Measurements from ENCODE around the gene BCKDK. TPM values are rescaled to one million over a fixed set of nuclear protein-coding genes. Genes with fewer than 3 reads are reported as not detected.
A peak's percentile ranks its signal among the peaks of the same experiment; 100 is the strongest.

BCKDK gene
- total and polyA plus RNA-seq, 2 of the 13 experiments (the other 11 are each of a cell fraction or from before 2014, with no cell fraction given): 24.9 to 42.6 TPM

DNA sequence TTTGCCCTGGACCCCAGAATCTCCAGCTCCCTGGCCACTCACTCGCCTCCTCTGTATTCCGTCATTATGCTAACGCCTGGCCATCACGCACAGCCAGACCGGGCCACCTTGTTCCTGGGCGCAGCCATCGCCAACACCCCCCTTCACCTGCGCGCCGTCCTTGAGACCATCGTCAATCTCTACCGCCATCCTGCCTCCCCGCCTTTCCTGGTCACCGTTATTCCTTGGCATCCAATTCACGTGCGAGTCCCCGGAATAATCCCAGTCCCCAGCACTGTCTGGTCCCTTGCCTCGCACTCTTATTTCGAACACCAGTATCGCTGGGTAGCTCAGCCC is 14.1 kb upstream of the BCKDK start:
- ATAC-seq (peak; percentile 33), FAIRE-seq (no peak), DNase-seq (ENCODE audit: low spot score) (no peak)
- H3K4me1 ChIP-seq (ENCODE audit: insufficient read depth, low read length): peaks cover 27% of the 10 kb centered on the region
- H3K36me3 ChIP-seq (replicated peaks in 1 of 2; ENCODE audit: control insufficient read depth in 1 of 2, insufficient read depth in 2 of 2, low read length in 2 of 2): peaks cover 10 to 31% of the 10 kb centered on the region in 2 experiments
- H4K20me1 ChIP-seq (ENCODE audit: insufficient read depth, low read length): peaks cover 12% of the 10 kb centered on the region
- in situ Hi-C loops (cut with HindIII; ENCODE audit: extremely low pct_ligation_motif_present, low pct_unique_long_range_greater_than_20kb) (no loop called here), intact Hi-C loops (cut with micrococcal nuclease; ENCODE audit: unreplicated experiment) (loop anchor here (1.0 to 10.0 kb wide), 5 partner anchors 20 to 349 kb away; partner anchors contain the start of genes SETD1A, STX4, ZNF646 and ZNF668)
- 2% methylated on average over 20 of the region's 20 CpGs for WGBS (ENCODE audit: low lambda C conversion rate)
- peak overlapping the region; percentile 84 for H3K27ac ChIP-seq (ENCODE audit: extremely low read length, insufficient read depth, low read length)
- H3K79me2 ChIP-seq (ENCODE audit: insufficient read depth, low read length): peaks cover 33% of the 10 kb centered on the region
- CTCF ChIA-PET (ENCODE audit: low intra/inter-chr PET ratio, low total read pairs): interaction anchor here (2.9 kb wide), 1 partner anchor 109 kb away, joined by 25 read pairs; the partner anchor contains the start of gene HSD3B7
- no peak overlapping the region for H2AFZ ChIP-seq (ENCODE audit: low read length)
- no peaks in the 10 kb centered on the region for H3K9me3 ChIP-seq (ENCODE audit: low read length)
- peak overlapping the region; percentile 94 for H3K9ac ChIP-seq (ENCODE audit: insufficient read depth, low read depth, low read length)
- H3K4me2 ChIP-seq (ENCODE audit: low read depth, low read length): peak overlapping the region; percentile 99
- POLR2A ChIA-PET: interaction anchor here (0.7 to 5.0 kb wide), 13 partner anchors 18 to 139 kb away, joined by 3 to 49 read pairs (median 8); partner anchors contain the start of genes FUS, HSD3B7, KAT8 and ZNF646
- peak overlapping the region; percentile 80 to 100 (median 82) for H3K4me3 ChIP-seq (replicated peaks in 1 of 3; ENCODE audit: insufficient read depth in 1 of 3, low read depth in 2 of 3, low read length in 3 of 3)
- no peaks in the 10 kb centered on the region; a peak in 1 of 5 replicates for H3K27me3 ChIP-seq (ENCODE audit: control insufficient read depth in 1 of 2, insufficient read depth in 2 of 2, low read length in 2 of 2)
- TSS peak; percentile 80 for BruUV-seq (replicated peaks)
- no peak for TF ChIP-seq GTF3A (CRISPR knock-in tag; conservative IDR thresholded peaks at IDR 0.05)
- TF ChIP-seq SOX5 (CRISPR knock-in tag; IDR thresholded peaks at IDR 0.05; ENCODE audit: borderline replicate concordance): no peak
- TF ChIP-seq KLF9 (CRISPR knock-in tag; IDR thresholded peaks at IDR 0.05; ENCODE audit: low read depth): no peak
- no peak for TF ChIP-seq ZNF136 (CRISPR knock-in tag; IDR thresholded peaks at IDR 0.05; ENCODE audit: low read depth)
- TF ChIP-seq, protein P1, sequence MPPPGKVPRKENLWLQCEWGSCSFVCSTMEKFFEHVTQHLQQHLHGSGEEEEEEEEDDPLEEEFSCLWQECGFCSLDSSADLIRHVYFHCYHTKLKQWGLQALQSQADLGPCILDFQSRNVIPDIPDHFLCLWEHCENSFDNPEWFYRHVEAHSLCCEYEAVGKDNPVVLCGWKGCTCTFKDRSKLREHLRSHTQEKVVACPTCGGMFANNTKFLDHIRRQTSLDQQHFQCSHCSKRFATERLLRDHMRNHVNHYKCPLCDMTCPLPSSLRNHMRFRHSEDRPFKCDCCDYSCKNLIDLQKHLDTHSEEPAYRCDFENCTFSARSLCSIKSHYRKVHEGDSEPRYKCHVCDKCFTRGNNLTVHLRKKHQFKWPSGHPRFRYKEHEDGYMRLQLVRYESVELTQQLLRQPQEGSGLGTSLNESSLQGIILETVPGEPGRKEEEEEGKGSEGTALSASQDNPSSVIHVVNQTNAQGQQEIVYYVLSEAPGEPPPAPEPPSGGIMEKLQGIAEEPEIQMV (CRISPR knock-in tag; IDR thresholded peaks at IDR 0.05; ENCODE audit: low read depth): no peak
- TF ChIP-seq, protein P2, sequence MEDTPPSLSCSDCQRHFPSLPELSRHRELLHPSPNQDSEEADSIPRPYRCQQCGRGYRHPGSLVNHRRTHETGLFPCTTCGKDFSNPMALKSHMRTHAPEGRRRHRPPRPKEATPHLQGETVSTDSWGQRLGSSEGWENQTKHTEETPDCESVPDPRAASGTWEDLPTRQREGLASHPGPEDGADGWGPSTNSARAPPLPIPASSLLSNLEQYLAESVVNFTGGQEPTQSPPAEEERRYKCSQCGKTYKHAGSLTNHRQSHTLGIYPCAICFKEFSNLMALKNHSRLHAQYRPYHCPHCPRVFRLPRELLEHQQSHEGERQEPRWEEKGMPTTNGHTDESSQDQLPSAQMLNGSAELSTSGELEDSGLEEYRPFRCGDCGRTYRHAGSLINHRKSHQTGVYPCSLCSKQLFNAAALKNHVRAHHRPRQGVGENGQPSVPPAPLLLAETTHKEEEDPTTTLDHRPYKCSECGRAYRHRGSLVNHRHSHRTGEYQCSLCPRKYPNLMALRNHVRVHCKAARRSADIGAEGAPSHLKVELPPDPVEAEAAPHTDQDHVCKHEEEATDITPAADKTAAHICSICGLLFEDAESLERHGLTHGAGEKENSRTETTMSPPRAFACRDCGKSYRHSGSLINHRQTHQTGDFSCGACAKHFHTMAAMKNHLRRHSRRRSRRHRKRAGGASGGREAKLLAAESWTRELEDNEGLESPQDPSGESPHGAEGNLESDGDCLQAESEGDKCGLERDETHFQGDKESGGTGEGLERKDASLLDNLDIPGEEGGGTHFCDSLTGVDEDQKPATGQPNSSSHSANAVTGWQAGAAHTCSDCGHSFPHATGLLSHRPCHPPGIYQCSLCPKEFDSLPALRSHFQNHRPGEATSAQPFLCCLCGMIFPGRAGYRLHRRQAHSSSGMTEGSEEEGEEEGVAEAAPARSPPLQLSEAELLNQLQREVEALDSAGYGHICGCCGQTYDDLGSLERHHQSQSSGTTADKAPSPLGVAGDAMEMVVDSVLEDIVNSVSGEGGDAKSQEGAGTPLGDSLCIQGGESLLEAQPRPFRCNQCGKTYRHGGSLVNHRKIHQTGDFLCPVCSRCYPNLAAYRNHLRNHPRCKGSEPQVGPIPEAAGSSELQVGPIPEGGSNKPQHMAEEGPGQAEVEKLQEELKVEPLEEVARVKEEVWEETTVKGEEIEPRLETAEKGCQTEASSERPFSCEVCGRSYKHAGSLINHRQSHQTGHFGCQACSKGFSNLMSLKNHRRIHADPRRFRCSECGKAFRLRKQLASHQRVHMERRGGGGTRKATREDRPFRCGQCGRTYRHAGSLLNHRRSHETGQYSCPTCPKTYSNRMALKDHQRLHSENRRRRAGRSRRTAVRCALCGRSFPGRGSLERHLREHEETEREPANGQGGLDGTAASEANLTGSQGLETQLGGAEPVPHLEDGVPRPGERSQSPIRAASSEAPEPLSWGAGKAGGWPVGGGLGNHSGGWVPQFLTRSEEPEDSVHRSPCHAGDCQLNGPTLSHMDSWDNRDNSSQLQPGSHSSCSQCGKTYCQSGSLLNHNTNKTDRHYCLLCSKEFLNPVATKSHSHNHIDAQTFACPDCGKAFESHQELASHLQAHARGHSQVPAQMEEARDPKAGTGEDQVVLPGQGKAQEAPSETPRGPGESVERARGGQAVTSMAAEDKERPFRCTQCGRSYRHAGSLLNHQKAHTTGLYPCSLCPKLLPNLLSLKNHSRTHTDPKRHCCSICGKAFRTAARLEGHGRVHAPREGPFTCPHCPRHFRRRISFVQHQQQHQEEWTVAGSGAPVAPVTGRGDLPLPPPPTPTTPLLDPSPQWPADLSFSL (CRISPR knock-in tag; IDR thresholded peaks at IDR 0.05): no peak
- no peak for TF ChIP-seq HMG20A (CRISPR knock-in tag; IDR thresholded peaks at IDR 0.05; ENCODE audit: borderline replicate concordance)
- TF ChIP-seq ZNF678 (CRISPR knock-in tag; IDR thresholded peaks at IDR 0.05): 0 out of 2 replicates have a peak, but pooled peaks have one; percentile 49
- no peak for TF ChIP-seq ARHGAP35 (CRISPR knock-in tag; IDR thresholded peaks at IDR 0.05; ENCODE audit: borderline replicate concordance)
- 0 out of 2 replicates have a peak, but pooled peaks have one; percentile 38 for TF ChIP-seq ZNF546 (CRISPR knock-in tag; conservative IDR thresholded peaks at IDR 0.05)
- TF ChIP-seq PCBP1 (IDR thresholded peaks at IDR 0.05; ENCODE audit: borderline replicate concordance, low read depth, low read length): no peak
- TF ChIP-seq ZNF768 (CRISPR knock-in tag; IDR thresholded peaks at IDR 0.05): no peak
- no peak for TF ChIP-seq TBX2 (CRISPR knock-in tag; IDR thresholded peaks at IDR 0.05; ENCODE audit: borderline replicate concordance)
- no peak for TF ChIP-seq ZNF672 (CRISPR knock-in tag; IDR thresholded peaks at IDR 0.05)
- TF ChIP-seq SNRNP70 (IDR thresholded peaks at IDR 0.05; ENCODE audit: low read depth, low read length): no peak
- TF ChIP-seq ZNF121 (CRISPR knock-in tag; IDR thresholded peaks at IDR 0.05): no peak
- TF ChIP-seq, protein P3, sequence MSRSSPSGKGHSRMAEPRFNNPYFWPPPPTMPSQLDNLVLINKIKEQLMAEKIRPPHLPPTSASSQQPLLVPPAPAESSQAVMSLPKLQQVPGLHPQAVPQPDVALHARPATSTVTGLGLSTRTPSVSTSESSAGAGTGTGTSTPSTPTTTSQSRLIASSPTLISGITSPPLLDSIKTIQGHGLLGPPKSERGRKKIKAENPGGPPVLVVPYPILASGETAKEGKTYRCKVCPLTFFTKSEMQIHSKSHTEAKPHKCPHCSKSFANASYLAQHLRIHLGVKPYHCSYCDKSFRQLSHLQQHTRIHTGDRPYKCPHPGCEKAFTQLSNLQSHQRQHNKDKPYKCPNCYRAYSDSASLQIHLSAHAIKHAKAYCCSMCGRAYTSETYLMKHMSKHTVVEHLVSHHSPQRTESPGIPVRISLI (CRISPR knock-in tag; IDR thresholded peaks at IDR 0.05; ENCODE audit: borderline replicate concordance): peak; percentile 50; the same call in 1 of the 2 replicates
